GM18909 (cell line): Measurements from ENCODE around the gene DPH7.
"Not testable (repeated sequence)": the region's sequence is repeated elsewhere in the genome, so short reads cannot be mapped to it uniquely, and the experiment has no call there.

Source experiments
- ATAC-seq: cut with Tn5 transposase; IDR thresholded peaks from one replicate; pipeline ENCODE4 v1.9.1; 2021; ENCODE audit warnings: mild to moderate bottlenecking; ENCODE audit not compliant: unreplicated experiment, poor library complexity

Gene DPH7

DNA sequence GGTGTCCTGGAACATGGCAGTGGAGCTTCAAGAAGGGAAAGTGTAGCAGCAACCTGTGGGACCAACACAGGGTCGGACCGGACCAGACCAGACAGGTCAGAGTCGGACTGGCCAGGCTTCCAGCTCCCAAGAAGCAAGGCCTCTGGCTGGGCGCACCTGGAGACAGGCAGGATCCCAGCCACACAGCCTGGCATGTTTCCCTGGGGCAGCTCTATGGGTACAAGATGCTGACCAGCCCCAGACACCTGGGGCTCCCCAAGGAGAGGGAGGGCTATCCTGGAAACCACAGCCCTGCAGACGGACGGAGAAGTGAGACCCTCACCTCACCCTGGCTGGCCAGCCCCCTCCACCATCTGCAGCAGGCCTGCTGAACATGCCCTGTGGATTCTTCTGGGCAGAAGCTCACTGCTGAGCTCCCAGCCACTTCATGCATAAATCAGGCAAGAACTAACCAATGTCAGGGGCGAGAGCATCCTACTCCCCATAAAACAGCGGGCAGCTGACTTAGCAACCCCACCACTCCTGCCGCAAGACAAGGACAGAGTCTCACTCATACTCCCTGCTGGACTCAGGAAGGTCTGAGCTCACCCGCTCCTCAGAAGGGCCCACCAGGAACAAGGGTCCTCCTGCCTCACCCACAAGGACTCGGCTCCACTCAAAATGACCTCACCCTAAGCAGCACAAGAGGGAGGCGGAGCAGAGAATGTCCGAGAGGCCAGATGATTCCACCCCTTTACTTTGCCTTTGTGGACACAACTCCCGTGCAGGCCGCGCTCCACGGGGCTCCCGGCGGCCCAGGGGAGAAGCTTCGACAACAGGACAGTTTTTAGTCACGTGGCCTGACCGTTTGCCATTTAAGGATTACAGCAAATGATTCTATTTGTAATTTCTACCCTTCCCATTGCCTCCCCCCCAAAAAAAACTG, 2.9 kb upstream of the DPH7 start:
- no peak for ATAC-seq

DNA sequence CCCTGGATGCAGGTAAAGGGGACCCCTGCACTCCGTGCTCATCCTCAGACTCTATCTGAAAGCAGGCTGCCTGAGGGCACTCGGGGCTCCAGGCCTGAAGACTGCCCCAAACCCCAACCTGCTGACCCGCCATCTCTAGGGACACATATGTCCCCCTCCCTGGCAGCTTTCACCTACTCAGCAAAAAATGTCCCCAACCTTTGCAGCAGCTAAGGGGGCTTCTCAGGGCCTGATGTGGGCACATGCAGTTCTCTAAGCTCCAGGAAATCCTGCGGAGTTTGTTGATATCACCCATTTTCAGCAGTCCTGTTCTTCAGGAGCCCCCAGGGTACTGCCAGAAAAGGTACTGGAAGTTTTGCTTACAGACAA, 2.2 kb upstream of the DPH7 start:
- no peak for ATAC-seq

DNA sequence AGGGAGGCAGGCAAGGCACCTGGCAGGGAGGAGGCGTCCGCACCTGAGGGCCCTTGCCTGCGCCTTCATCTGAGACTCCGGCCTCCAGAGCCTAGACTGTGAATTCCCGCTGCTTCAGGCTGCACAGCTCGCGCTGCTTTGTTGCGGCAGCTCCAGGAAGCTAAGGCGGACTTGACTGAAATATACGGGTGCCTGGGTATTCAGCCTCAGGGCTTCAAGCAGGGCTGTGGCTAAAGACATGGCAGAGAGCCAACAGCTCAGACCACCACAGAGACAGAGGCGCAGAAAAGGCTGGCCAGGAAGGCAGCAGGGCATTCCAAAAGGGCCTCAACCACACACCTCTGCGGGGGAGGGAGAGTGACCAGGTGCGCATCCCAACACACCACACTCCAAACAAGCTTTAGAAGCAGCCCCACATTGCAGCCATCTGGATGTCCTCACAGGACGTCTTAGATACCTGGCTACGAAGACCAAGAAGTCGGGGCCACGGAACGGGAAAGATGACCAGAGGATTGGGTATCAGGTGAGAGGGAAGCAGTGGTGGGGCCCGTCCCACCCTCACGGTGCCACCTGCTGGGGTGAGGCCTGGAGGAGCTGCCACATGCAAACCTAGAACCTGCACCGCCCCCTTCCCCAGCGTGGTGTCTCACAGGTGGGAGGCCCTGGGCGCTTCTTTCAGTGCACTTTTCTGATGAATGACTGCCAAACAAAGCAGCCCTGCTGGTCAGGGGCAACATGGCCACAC, 1.7 kb upstream of the DPH7 start:
- no peak for ATAC-seq

DNA sequence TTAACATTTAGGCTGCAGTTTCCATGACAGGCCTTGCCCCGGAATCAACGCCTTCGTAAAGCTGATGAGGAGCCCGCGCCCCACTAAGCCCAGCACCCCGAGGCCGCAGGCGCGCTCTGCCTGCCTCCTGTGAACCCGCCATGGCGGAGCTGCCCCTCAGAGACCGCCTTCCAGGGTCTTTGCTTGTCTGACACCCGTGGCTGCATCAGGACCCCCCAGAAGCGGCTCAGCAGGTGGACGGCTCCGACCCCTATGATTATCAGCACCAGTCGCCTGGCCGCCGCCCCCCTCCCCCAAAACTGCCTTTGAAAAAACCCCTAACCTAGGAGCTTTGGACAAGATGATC, 507 bp upstream of the DPH7 start:
- ATAC-seq: no peak

DNA sequence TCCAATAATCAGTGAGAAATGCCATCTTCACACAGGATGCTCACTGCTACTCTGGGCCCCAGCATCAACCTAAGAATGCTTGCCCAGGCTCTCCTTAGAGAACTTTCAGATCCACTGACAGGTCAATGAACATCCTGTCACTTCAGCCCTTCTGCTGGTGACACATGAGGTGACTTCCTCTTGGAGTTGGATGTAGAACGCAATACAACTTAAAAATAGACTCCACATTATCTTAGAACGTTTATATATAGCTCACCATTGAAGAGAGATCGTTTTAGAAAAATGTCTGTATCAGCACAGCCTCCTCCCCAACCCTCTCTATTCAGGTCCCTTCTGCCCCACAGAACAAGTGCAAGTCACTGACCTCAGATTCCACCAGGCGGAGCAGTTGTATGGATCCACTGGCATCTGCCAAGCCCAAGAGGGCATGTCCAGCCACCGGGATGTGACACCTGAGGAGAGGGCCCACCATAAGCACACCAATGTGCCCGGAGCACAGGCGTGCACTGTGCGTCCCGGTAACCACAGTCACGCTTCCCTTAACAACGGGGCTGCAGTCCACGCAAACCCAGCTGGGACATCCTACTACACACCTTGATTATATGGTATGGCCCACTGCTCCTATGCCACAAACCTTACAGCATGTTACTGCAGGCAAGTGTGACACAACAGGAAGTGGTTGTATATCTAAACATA, 2.9 kb downstream of the DPH7 start:
- ATAC-seq: no peak

DNA sequence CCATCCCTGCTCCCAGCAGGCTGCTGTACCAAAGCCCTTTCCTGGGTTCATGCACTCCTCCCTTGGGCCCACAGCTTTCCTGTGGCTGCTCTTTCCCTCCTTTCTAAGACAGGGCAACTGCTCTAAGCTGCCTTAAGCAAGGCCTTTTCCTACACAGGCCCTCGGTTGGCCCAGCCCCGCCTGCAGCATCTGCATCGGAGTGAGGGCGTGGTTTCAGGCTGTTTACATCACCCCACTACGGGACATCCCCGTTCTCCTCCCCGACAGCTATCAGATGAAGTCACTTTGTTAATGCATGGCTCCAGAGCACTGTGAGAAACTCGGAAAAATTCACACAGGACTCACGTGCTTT, 3.4 kb downstream of the DPH7 start:
- no peak for ATAC-seq

DNA sequence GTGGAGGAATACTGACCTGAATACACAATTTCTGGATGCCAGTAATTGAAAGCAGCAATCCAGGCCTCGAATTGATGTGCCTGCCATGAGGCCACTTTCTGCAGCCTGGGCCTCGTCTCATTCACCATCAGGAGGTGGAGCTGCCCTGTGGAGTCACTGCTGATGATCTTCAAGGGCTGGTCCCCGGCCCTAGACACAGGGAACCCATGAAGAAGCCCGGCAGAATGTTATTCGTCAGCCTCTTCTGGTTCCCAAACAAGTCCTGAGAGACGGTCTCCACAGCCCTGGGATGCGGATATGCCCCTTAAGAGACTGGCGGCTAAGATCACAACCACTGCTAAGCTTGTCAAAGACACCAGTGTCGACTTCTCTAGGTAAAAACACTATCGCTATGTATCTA, 4.5 kb downstream of the DPH7 start:
- no peak for ATAC-seq

DNA sequence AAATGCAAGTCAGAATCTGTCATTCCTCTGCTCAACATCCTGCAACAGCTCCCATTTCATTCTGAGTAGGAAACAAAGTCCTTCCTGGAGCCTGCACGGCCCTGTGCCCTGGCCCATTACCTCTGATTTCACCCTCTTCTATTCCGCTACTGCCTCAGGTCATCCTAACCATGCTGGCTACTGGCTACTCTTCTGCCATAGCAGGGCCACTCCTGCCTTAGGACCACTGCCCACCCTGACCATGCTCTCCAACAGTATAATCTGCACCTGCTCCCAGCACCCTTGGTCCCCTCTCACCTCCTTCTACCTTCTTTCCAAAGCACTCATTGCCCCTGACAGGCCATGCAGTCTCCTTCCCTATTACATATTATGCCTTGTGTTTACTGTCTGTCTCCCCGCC, 8.2 kb downstream of the DPH7 start:
- no peak for ATAC-seq

DNA sequence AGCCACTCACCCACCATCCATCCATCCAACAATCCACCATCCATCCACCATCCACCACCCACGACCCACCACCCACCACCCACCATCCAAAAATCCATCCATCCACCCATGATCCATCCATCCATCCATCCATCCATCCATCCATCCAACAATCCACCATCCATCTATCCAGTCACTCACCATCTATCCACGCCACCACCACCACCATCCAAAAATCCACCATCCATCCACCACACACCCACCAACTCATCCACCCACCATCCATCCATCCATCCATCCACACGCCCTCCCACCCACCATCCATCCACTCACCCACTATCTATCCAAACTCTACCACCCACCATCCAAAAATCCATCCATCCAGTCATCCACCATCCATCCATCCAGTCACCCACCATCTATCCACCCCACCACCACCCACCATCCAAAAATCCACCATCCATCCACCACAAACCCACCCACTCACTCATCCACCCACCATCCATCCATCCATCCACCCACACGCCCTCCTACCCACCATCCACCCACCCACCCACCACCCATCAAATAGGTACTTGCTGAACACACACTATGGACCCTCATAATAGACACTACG, 9.0 kb downstream of the DPH7 start:
- ATAC-seq: no peak

DNA sequence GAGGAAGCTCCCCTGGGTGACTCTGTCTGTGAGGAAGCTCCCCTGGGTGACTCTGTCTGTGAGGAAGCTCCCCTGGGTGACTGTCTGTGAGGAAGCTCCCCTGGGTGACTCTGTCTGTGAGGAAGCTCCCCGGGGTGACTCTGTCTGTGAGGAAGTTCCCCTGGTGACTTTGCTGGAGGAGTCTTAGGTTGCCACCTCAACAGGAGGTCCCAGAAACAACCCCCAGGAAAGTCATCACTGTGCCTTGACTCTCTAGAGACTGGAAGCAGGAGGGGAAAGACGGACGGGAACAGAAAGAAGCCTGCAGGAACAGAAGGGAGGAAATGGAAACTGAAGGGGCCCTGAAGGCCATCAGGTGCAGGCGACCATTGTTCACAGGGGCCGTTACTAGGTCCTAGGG, 10.3 kb downstream of the DPH7 start:
- ATAC-seq: not testable (repeated sequence)

DNA sequence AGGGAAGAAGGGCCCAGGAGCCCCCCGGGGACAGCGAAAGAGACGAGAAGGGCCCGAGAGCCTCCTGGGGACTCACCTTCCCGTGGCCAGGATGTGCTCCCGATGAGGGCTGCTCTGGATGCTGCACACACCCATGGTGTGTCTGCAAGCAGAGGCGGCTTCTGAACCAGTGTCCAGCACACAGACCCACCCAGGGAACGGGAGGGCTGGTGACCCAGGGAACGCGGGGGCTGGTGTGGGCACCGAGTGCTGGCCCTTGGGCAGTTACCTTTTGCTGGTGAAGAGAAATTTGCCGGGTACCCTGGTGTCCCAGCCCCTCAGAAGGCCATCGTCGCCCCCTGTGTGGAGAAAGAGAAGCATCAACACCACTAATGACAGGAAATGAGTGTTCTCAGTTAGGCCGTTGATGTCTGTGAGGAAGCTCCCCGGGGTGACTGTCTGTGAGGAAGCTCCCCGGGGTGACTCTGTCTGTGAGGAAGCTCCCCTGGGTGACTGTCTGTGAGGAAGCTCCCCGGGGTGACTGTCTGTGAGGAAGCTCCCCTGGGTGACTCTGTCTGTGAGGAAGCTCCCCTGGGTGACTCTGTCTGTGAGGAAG, 13.8 kb downstream of the DPH7 start:
- no peak for ATAC-seq

DNA sequence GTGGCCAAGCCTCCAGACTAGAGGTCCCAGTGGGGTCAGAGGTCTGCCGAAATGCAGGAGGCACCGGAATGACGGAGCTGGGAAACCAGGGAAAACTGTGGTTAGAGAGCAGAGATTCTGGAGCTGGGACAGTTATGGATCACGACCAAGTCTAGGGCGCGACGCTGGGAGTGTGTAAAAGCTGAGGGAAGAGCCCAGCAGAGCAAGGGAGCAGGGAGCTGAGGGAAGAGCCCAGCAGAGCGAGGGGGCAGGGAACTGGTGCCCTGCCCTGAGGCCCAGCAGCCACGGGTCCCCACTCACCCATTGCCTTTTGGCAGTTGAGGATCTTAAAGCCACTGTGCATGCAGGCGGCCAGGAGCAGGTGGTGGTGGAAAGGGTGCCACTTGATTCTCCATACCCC, 14.6 kb downstream of the DPH7 start:
- ATAC-seq: no peak

DNA sequence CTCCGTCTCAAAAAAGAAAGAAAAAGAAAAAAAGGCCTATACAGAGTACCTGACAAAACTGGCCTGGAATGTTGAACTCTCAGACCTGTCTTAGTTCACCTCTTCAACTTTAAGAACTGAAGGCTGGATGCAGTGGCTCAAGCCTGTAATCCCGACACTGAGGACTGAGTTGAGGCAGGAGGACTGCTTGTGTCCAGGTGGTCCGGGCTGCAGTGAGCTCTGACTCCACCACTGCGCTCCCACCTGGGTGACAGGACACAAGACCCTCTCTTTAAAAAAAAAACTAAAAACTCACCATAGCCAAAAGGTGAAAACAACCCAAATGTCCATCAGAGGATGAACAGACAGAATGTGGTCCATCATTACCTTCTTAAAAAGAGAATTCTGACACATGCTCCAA, 20.6 kb downstream of the DPH7 start:
- no peak for ATAC-seq

DNA sequence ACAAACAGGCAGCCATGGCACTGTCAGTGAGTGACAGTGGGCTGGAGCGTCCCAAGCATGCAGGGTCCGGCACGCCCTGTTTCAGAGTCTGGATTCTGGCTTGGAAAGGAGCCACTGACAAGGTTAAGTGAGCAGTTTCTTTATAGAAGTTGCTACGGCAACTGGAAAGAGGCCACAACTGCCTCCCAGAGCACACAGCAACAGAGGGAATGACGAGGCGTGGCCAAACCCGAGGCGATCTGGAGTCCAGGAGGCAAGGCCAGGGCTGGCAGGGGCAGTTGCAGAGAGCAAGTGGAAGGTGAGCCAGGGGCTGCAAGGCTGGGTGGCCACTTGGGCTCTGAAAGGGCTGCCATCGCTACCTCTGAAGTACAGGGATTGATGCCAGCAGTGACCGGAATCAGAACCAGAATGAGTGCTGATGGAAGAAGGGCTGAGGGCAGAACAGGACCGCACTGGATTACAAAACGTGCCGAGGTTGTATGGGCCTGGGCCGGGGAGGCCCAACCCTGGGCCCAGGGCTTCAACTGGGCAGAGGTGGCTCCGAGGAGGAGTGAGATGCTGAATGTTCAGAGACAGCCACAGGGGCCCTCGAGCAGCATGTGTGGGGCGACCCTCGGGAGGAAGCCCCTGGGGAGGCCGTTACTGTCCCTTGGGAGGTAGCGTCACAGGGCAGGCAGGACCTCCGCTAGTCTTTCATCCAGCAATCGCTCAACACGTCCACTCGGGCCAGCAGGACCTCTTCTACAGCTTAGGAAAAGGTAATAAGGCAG, 22.5 kb downstream of the DPH7 start:
- ATAC-seq: no peak

DNA sequence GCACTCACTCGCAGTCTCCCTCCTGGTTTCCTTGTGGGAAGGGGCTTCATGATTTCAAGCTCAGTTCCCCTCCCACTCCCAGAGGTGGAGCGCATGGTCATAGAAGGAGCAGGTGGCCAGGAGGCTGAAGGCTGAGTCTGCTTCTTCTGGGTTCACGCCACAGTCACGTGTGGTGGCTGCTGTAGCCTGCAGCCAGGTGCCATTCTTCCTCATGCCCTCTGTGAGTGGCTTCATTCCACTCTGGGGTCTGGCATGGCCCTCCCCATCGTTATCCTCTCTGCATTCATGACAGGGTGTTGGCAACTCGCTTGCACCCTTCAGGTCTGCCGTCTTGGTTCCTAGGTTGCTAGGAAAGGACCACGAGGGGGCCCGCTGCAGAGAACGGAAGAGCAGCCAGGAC, 23.5 kb downstream of the DPH7 start:
- no peak for ATAC-seq

DNA sequence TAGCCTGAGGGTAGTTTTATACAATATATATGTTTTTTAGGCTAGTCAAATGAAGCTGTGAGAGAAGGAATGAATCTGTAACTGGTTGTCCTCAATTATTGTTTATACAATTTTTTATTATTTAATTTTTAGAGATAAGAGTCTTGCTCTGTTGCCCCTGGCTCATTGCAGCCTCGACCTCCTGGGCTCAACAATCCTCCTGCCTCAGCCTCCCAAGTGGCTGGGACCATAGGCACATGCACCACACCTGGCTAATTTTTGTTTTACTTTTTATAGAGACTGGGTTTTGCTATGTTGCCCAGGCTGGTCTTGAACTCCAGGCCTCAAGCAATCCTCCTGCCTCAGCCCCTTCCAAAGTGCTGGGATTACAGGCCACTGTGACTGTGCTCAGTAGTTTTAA, 24.4 kb downstream of the DPH7 start:
- ATAC-seq: no peak

DNA sequence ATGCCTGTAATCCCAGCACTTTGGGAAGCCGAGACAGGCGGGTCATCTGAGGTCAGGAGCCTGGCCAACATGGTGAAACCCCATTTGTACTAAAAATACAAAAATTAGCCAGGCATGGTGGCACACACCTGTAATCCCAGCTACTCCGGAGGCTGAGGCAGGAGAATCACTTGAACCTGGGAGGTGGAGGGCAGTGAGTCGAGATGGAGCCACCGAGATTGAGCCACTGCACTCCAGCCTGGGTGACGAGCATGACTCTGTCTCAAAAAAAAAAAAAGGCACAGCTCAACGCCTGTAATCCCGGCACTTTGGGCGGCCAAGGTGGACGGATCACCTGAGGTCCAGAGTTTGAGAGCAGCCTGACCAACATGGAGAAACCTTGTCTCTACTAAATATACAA, 25.1 kb downstream of the DPH7 start:
- ATAC-seq: not testable (repeated sequence)

DNA sequence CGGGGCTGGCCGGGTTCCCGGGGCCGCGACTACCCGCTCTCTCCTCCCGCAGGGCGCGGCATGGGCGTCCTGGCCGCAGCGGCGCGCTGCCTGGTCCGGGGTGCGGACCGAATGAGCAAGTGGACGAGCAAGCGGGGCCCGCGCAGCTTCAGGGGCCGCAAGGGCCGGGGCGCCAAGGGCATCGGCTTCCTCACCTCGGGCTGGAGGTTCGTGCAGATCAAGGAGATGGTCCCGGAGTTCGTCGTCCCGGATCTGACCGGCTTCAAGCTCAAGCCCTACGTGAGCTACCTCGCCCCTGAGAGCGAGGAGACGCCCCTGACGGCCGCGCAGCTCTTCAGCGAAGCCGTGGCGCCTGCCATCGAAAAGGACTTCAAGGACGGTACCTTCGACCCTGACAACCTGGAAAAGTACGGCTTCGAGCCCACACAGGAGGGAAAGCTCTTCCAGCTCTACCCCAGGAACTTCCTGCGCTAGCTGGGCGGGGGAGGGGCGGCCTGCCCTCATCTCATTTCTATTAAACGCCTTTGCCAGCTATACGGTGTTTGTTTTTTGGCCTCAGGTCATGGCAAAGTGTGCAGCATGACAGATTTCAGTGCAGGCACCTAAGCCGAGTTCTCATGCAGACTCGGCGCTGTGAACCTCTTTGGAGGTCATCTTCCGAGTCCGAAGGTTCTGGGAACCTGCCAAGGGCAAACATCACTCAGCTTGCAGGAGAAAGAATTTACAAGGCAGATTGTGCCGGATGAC, 26.5 kb downstream of the DPH7 start:
- ATAC-seq: peak; percentile 21
